HFF-Myc (cell line): ENCODE data around the gene YIF1A.

ENCODE experiments used
- DNase-seq: peaks from one replicate; pipeline ENCODE4 v3.0.0-alpha.2; 2011; ENCODE audit warnings: low read depth; ENCODE audit errors: extremely low read depth
- H3K4me3 ChIP-seq: replicated peaks from 2 replicates; pipeline ENCODE4 v1.5.1; 2011; ENCODE audit warnings: low read depth, mild to moderate bottlenecking, control low read depth, low read length
- TF ChIP-seq, protein P1 (sequence below): IDR thresholded peaks from 2 replicates; pipeline ENCODE4 v1.5.1; 2012; ENCODE audit warnings: mild to moderate bottlenecking, low read depth, low read length, control low read depth; ENCODE audit errors: missing control alignments

YIF1A gene

GRCh38 chr11:66333896-66334604 lies 45.1 kb upstream of the YIF1A start:
- peak overlapping the region; percentile 89 for H3K4me3 ChIP-seq
- no peak for DNase-seq
- TF ChIP-seq, protein P1, sequence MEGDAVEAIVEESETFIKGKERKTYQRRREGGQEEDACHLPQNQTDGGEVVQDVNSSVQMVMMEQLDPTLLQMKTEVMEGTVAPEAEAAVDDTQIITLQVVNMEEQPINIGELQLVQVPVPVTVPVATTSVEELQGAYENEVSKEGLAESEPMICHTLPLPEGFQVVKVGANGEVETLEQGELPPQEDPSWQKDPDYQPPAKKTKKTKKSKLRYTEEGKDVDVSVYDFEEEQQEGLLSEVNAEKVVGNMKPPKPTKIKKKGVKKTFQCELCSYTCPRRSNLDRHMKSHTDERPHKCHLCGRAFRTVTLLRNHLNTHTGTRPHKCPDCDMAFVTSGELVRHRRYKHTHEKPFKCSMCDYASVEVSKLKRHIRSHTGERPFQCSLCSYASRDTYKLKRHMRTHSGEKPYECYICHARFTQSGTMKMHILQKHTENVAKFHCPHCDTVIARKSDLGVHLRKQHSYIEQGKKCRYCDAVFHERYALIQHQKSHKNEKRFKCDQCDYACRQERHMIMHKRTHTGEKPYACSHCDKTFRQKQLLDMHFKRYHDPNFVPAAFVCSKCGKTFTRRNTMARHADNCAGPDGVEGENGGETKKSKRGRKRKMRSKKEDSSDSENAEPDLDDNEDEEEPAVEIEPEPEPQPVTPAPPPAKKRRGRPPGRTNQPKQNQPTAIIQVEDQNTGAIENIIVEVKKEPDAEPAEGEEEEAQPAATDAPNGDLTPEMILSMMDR = no peak

DNA sequence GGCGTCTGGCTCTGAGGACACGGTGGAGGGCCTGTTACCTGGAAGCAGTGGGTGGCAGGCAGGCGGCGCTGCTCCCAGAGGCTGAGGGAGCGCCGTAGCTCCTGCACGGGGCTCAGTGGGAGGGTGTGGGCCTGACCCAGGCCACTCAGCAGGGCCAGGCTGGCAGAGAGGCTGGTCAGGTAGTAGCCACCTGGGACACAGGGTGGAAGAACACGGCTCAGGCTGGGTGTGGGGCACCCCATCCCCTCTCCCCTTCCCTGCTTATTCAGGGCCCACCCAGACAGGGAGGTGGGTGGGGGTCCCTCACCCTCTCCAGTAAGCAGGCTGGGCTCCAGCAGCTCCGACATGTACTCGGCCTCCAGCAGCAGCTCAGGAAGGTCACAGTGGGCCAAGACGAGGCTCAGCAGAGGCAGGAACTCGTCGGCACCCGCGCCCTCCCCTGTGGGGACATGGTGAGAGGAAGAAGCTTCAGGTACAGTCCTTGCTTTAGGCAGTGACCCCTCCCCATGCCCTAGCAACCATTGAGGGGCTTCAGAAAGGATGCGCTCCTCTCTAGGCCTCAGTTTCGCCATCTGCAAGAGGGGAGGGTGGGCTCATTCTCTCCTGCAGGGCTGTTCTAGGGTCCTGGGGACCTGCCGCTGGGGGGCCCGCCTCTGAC lies 44.4 kb upstream of the YIF1A start:
- TF ChIP-seq, protein P1 = no peak
- no peak overlapping the region for H3K4me3 ChIP-seq
- no peak for DNase-seq

DNA sequence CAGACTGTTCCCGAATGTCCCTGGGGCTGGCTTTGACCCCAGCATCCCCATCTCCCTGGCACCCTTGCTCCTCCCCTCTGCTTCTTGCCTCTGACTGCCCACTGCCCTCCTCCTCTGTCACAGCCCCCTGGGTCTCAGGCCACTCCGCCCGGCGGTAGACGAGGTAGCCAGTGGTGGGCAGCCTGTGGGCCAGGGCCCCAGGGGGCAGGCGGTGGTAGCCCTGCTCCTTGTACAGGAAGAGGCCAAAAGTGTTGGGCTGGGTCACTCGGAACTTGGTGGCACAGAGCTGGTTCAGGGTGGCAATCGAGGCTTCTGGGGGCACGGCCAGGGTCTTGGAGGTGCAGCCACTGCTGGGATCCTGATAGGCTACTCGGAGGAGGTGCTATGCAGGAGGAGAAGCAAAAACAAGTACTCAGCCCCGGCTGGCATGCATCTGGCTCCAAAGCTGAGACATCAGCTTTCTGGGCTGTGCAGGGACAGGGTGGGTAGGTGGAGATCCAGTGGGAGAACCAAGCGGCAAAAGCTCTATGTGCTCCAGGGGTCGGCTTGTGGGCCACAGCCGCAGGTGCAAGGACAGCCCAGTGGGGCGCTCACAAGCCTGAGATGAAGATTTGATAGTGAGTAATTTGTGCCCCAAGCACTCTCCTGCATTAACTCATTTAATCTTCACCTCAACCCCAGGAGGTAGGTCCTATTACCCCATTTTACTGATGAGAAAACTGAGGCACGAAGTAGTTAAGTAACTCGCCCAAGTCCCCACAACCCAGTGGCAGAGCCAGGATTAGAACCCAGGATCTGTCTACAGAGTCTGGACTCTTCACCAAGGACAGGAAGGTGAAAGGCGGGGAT lies 43.7 kb upstream of the YIF1A start:
- TF ChIP-seq, protein P1 = no peak
- DNase-seq = no peak
- no peak overlapping the region for H3K4me3 ChIP-seq

DNA sequence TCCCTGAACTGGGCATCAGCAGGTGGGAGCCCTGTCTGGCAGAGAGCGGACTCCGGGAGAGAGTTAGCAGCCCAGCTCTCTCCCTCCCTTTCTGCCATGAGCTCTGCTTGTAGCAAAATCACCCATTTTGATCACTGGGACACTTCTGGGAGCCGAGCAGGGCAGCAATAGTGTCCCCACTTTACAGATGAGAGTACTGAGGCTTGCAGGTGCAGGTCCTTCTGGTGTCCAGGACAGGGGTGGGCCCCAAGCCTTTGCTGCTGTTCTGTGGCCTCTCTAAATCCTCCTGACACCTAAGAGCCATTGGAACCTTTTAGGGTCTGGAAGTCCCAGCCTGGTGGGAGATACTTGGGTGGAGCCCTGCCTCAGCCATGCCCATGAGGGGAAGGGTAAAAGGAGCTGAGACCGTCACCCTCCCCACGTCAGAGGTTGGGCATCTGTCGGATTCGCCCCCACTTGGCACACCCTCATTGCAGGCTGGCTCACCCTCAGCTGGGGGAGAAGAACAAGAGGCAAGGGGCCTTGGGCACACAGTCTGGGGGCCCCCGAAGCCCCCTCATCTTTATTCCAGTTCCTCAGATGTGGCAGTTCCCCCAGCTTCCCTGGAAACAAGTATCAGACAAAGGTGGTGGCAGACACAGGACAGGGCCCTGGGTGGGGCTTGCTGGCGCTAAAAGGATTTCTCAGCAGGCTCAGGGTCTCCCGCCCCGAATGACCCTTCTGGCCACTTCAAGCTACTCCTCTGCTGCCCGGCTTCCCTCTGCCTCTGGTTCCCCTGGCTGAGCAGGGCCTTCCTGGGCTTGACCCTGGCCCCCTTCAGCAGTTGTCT lies 42.8 kb upstream of the YIF1A start:
- TF ChIP-seq, protein P1 = no peak
- no peak for DNase-seq
- H3K4me3 ChIP-seq = no peak overlapping the region

DNA sequence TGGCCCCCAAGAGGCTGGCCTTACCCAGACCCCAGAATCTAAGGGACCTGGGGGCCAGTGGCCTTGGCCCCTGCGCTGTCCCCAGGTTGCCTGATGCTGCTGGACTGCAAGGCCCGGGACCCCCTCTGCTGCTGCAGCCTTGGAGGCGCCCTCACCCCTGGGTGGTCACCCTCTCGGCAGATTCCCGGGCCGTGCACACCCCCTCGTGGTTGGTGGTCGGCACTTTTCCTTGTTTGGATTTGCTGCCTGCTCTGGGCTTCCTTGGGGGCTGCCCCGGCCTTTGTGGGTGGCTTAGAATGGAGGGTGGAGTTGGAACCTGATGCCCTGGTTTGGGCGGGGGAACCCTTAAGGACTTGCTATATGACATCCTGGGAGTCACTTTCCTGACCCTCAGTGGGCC lies 42.0 kb upstream of the YIF1A start:
- no peak for DNase-seq
- H3K4me3 ChIP-seq = no peak overlapping the region
- TF ChIP-seq, protein P1 = no peak

- DNase-seq = no peak
- TF ChIP-seq, protein P1 = no peak
- no peak overlapping the region for H3K4me3 ChIP-seq
These were observed 40.3 kb upstream of the YIF1A start for GRCh38 chr11:66329165-66329673.
